Mucosa of descending colon (tissue), 3 donors: Measurements from ENCODE around the gene SLC25A43. TPM values are rescaled to one million over a fixed set of nuclear protein-coding genes. Genes with fewer than 3 reads are reported as not detected.
"Not testable (repeated sequence)": the region's sequence is repeated elsewhere in the genome, so short reads cannot be mapped to it uniquely, and the experiment has no call there.

Experiments used
- ATAC-seq: fragments of 200-7000 bp; cut with Tn5 transposase; one replicate; pipeline ENCODE4 v1.9.1; 2020; ENCODE audit warnings: mild to moderate bottlenecking, moderate library complexity
- DNase-seq, 3 donors: peaks; one replicate each; pipeline ENCODE4 v3.0.0-alpha.2; 2020
- H3K36me3 ChIP-seq: fragments of 200-600 bp; one replicate; pipeline ENCODE4 v1.8.0; 2021; ENCODE audit warnings: low read depth, mild to moderate bottlenecking
- H3K4me1 ChIP-seq: fragments of 200-600 bp; one replicate; pipeline ENCODE4 v1.8.0; 2021; ENCODE audit warnings: low read depth, mild to moderate bottlenecking
- H3K4me3 ChIP-seq: fragments of 200-600 bp; one replicate; pipeline ENCODE4 v1.8.0; 2021; ENCODE audit warnings: mild to moderate bottlenecking
- H3K9me3 ChIP-seq: fragments of 200-600 bp; one replicate; pipeline ENCODE4 v1.8.0; 2021; ENCODE audit warnings: mild to moderate bottlenecking
- CTCF ChIP-seq: fragments of 200-600 bp; IDR thresholded peaks from one replicate; pipeline ENCODE4 v1.8.0; 2022; ENCODE audit warnings: antibody characterized with exemption, mild to moderate bottlenecking
- intact Hi-C, 2 donors: fragments of 100-400 bp; cut with DNase I in 1 of 2; cut with micrococcal nuclease in 1 of 2; formaldehyde crosslinking; loops; one replicate each; pipeline versions ENCODE4 v1.11.0 to v1.11.1; 2022; cut with DNase I, micrococcal nuclease
- total RNA-seq, 3 donors: library from RNA; stranded (reverse); fragmentation: NEBNext Ultra II Directional in 2 of 3; extraction: Animal tissue kit (Norgen Biotek cat#: 25700) in 2 of 3; gene quantifications; one replicate each; pipeline versions ENCODE4 v1.2.1 to v1.2.4, GENCODE V29; 2021 to 2023
- donor health status: DM: no; HTN: no; CAD: no; lungs with moderate emphysema.
- donor health status: DM: no; HTN: no; CAD: no.
- donor health status: DM: no; HTN: yes; CAD: no.

Gene SLC25A43
- total RNA-seq, 3 donors from 2014 or later, result 19.3 to 31.2 (median 23.3) TPM

DNA sequence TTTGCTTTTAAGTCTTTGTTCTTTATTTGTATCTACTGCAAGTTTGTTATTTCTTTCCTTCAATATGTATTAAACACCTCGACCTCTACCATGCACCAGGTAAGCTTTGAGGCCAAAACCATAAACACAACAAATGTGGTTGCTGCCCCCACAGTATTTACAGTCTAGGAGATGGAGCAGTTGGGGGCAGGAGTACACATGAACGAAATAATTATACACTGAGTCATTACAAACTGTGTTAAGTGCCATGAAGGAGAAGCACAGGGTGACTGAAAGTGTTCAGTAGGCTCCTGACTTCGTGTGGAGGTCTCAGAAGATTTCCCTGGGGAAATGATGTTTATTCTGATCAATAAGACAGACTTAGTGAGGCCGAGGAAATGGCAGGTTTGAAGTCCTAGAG, 30.3 kb downstream of the SLC25A43 start:
- intact Hi-C loops, result no loop called here
- TF ChIP-seq CTCF, result no peak
- H3K36me3 ChIP-seq, result no peaks in the 10 kb centered on the region
- no peak for DNase-seq
- no peaks in the 10 kb centered on the region for H3K9me3 ChIP-seq
- H3K4me1 ChIP-seq, result no peaks in the 10 kb centered on the region
- no peak for ATAC-seq
- H3K4me3 ChIP-seq, result no peak overlapping the region

- H3K4me1 ChIP-seq, intact Hi-C loops, H3K36me3 ChIP-seq, H3K4me3 ChIP-seq, H3K9me3 ChIP-seq, DNase-seq, ATAC-seq: not testable (repeated sequence)
Measured at GRCh38 chrX:119441295-119441694, 42.2 kb downstream of the SLC25A43 start.

- ATAC-seq (no peak), DNase-seq (no peak)
- H3K36me3 ChIP-seq, result no peaks in the 10 kb centered on the region
- H3K4me1 ChIP-seq, result no peaks in the 10 kb centered on the region
- H3K4me3 ChIP-seq, result no peak overlapping the region
- TF ChIP-seq CTCF, result no peak
- H3K9me3 ChIP-seq, result no peaks in the 10 kb centered on the region
- intact Hi-C loops, result no loop called here
Measured at GRCh38 chrX:119442286-119442685, 43.1 kb downstream of the SLC25A43 start.

DNA sequence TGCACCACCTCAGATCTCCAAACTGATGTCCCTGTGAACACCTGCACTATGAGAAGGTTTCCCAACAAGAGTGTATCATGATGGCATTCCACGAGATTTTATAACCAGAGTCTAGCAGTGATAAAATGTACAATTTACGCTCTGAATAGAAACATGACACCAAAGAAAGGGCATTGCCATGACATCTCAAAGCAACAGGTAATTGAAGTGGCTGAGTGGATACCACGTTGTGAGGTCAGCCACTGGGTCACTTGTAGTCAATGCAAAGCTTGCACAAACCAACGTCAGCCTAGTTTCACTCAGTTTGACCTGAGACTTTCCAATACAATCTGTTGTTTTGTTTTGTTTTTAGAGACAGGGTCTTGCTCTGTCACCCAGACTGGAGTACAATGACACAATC, 54.1 kb downstream of the SLC25A43 start:
- no peak for DNase-seq
- H3K4me3 ChIP-seq, result no peak overlapping the region
- no peaks in the 10 kb centered on the region for H3K9me3 ChIP-seq
- H3K4me1 ChIP-seq, result peaks cover 7% of the 10 kb centered on the region
- intact Hi-C loops, result no loop called here
- no peak for TF ChIP-seq CTCF
- no peaks in the 10 kb centered on the region for H3K36me3 ChIP-seq
- no peak for ATAC-seq

DNA sequence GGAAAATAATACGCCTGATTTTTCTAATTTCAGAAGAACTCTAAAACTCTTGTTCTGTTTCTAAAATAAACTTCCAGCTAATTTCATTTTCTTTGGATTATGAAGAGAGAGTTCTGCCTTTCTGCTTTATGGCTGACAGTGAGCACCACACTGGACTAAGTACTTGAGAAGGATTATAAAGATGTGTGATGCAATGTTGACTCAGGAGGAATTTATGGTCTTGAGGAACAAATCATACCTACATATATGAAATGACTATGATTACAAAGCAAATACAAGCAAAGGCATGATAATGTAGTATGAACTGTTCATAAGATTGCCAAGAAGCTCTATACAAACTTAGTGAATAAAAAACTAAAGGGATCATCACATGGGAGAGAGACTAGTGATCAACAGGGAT, 56.1 kb downstream of the SLC25A43 start:
- no peak overlapping the region for H3K4me3 ChIP-seq
- no peak for DNase-seq
- intact Hi-C loops, result no loop called here

GRCh38 chrX:119459181-119459580, 60.0 kb downstream of the SLC25A43 start:
- DNase-seq (no peak), ATAC-seq (no peak)
- Histone ChIP-seq H3K4me3 (no peak overlapping the region), H3K4me1 (peaks cover 7% of the 10 kb centered on the region), H3K9me3 (no peaks in the 10 kb centered on the region), H3K36me3 (no peaks in the 10 kb centered on the region)
- TF ChIP-seq CTCF, result no peak
- intact Hi-C loops, result no loop called here

More for the DNA sequence above, 56.1 kb downstream of the SLC25A43 start:
- no peak for TF ChIP-seq CTCF
- H3K36me3 ChIP-seq, result no peaks in the 10 kb centered on the region
- H3K4me1 ChIP-seq, result peaks cover 7% of the 10 kb centered on the region
- ATAC-seq, result peak; percentile 88
- H3K9me3 ChIP-seq, result no peaks in the 10 kb centered on the region
